HG02970 (cell line): ENCODE results near the gene ATRN.
"Not testable (repeated sequence)": the region's sequence is repeated elsewhere in the genome, so short reads cannot be mapped to it uniquely, and the experiment has no call there.

Experiments
- ATAC-seq: cut with Tn5 transposase; IDR thresholded peaks from one replicate; pipeline ENCODE4 v1.9.1; 2021; ENCODE audit warnings: mild to moderate bottlenecking, moderate library complexity, moderate number of reproducible peaks; ENCODE audit not compliant: unreplicated experiment, low FRiP score

Gene ATRN

DNA sequence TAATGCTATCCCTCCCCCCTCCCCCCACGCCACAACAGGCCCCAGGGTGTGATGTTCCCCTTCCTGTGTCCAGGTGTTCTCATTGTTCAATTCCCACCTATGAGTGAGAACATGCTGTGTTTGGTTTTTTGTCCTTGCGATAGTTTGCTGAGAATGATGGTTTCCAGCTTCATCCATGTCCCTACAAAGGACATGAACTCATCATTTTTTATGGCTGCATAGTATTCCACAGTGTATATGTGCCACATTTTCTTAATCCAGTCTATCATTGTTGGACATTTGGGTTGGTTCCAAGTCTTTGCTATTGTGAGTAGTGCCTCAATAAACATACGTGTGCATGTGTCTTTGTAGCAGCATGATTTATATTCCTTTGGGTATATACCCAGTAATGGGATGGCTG is 41.4 kb downstream of the ATRN start:
- not testable (repeated sequence) for ATAC-seq

DNA sequence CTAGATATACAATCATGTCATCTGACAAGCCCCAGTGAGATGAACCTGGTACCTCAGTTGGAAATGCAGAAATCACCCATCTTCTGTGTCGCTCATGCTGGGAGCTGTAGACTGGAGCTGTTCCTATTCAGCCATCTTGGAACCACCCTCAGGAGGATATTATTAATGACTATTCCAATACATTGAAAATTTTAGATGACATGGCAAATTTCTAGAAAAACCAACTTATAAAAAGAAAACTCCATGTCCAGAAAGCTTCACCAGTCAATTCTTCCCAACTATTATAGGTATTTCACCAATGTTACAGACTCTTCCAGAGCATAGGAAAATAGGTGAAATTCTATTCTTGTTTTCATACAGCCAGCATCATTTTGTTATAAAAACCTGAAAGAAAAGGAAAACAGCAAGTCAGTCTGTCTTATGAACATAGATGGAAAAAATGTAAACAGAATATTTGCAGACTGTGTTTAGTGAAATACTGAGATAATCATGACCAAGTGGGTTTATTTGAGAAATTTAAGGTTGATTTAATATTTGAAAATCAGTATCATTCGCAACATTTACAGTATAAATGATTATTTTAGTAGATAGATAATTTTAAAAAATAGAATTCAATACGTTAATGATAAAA is 43.3 kb downstream of the ATRN start:
- ATAC-seq: no peak

DNA sequence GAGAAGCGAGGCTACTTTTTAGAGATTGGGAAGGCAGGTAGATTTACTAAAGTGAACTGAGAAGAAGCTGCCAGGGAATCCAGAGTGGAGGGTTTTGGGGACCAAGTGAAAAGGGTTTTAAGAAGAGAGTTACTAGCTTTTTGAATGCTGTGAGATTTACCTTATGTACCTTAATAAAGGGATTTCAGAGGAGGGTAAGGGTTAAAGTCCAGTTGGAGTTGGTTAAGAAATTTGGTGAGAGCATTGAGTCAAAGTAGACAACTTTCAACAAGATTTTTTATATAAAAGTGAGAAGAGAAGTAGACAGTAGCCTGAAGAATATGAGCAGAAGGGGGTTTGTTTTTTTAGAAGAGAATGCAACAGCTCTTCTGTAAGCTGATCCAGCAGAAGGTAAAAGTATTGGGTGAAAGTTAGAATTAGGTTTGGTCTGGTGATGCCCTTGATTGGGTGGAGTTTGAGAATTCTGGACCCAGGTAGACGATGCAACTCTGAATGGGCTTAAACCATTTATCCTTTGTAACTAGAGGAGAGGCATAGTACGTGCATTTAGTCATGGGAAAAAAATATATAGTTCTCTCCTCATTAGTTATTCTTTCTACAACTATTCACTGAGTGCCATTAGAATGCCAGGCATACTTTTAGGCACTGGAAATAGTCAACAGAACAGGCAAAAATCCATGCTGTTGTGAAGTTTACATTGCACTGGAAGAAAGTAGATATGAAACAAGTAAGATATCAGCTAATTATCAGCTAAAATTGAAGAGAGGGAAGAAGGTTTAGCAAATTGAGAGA is 44.8 kb downstream of the ATRN start:
- no peak for ATAC-seq

DNA sequence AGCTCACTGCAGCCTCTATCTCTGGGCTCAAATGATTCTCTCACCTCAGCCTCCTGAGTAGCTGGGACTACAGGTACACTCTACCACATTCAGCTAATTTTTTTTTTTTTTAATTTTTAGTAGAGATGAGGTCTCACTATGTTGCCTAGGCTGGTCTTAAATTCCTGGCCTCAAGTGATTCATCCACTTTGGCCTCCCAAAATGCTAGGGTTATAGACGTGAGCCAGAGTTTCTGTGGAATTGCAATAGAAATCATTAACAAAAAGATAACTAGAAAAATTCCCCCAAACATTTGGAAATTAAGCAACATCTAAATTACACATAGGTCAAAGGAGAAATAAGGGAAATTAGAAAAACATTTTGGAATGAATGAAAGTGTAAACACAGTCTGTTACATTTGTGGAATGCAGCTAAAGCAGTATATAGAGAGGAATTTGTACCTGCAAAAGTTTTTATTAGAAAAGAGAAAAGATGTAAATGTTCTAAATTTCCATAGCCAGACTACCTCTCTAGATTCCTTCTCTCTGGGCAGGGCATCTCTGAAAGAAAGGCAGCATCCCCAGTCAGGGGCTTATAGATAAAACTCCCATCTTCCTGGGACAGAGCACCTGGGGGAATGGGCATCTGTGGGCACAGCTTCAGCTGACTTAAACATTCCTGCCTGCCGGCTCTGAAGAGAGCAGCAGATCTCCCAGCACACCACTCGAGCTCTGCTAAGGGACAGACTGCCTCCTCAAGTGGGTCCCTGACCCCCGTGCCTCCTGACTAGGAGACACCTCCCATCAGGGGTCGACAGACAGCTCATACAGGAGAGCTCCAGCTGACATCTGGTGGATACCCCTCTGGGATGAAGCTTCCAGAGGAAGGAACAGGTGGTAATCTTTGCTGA is 51.3 kb downstream of the ATRN start:
- ATAC-seq: no peak

DNA sequence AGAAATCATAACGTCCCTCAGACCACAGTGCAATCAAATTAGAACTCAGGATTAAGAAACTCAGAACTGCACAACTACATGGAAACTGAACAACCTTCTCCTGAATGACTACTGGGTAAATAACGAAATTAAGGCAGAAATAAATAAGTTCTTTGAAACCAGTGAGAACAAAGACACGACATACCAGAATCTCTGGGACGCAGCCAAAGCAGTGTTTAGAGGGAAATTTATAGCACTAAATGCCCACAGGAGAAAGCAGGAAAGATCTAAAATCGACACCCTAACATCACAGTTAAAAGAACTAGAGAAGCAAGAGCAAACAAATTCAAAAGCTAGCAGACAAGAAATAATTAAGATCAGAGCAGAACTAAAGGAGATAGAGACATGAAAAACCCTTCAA is 53.9 kb downstream of the ATRN start:
- ATAC-seq: not testable (repeated sequence)

DNA sequence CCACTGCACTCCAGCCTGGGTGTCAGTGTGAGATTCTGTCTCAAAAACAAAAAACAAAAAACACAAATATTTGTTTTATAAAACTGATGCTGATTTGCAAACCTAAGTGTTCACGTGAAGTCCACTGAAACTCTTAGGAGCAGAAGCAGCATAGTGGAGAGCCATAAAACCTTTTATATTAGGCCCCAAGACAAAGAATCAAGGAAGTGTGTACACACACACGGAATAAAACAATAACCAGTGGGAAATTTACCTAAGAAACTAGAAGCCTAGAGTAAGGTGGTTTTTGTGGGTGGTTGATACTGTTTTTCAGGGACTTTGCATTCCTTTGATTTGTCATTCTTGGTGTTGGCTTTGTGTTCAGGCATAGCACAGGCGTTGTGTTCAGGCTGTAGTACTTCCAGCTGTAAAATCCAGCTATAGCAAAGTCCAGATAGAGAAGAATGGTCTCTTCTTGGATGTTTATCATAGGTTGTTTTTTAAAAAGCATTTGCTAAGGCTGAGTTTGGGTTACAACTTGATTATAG is 61.3 kb downstream of the ATRN start:
- ATAC-seq: no peak

DNA sequence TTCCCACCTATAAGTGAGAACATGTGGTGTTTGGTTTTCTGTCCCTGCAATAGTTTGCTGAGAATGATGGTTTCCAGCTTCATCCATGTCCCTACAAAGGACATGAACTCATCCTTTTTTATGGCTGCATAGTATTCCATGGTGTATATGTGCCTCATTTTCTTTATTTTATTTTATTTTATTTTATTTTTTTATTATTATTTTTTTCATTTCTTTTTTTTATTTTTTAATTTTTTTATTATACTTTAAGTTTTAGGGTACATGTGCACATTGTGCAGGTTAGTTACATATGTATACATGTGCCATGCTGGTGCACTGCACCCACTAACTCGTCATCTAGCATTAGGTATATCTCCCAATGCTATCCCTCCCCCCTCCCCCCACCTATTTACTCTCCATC is 66.9 kb downstream of the ATRN start:
- ATAC-seq: not testable (repeated sequence)

DNA sequence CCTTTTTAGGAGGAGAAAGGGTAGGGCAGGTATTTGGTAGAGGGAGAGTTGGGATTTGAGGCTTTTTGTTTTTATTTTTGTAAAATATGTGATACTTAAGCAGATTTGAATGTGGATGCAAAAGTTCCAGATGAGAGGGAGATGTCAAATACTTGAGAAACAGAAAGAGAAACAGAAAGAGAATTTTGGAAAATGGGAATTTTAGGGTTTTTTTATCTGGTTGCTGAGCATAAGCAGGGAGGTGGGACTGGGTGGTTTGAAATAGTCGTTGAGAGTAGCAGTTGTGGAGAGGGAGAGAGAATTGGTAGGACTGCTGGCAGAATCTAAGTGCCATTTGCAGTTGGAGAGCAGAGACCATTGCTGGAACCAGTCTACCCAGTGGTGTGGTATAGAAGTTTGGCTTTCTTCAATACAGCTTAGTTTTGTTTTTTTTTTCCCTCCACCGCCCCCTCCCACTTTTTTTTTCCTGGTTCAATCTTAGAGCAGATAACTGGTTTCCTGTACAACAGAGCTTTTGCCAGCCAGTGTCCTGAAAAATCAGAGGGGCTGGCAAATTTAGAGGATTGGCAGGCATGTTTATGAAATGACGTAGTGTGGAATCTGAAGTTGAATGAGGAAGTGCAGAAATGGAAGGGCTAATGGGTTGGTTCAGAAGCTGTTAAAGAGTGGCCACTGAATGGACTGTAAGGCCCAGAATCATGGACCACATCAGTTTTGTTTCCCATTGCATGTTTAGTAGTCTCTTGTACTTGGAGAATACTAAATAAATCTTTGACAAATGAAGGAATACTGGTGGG is 68.7 kb downstream of the ATRN start:
- ATAC-seq: no peak

DNA sequence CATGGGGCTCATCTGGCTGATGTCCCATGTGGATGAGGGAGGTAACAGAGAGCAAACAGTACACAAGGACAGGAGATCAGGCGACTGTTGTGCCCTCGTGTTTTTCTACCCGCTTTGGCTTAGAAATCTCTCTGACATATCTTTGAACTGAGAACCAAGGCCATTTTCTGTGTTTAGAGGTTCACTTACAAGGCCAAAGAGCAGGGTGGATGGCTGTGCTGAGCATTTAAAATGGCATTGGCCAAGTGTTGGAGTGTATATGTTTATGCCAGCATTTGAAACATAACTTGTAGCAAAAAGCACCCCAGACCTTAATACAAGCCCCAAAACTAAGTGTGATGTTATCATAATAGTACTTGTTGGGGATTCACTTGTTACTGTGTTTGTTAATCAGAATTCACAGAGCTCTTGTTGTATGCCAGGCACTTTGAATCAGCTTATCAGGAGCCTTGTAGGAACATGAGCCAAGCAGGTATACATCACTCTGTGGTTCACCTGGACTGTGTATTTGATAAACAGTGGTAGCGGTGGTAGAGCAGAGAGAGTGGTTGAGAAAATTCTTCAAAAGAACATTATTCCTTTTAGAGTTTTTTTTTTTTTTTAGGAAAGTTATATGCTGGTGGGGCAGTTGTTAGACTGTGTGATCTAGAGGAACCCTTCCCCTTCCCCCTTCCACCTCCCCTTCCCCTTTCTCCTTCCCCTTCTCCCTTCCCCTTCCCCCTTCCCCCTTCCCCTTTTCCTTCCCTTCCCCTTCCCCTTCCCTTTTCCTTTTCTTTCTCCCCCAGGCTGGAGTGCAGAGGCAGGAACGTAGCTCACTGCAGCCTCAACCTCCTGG is 71.3 kb downstream of the ATRN start:
- ATAC-seq: no peak

DNA sequence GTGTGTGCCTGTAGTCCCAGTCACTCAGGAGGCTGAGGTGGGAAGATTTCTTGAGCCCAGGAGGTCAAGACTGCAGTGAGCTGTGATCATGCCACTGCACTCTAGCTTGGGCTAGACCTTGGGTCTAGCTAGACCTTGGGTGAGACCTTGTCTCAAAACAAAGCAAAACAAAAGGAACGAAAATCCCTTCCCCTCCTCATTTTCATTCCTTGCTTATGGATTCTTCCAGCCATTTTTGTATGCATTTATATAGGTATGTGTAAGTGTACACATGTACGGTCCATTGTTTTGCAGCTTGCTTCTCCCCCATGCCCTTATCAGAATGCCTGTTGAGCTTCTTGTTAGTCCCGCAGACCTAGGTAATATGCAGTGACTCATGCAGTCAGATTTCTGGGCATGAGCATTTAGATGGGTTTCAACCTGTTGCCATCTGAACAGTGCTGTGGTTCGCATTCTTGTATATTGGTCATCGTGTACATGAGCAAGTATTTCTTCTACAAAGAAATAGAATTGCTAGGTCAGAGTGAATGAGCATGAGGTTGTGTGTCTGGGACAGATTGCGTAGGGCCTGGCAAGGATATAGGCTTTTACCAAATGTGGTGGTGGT is 73.2 kb downstream of the ATRN start:
- ATAC-seq: no peak

DNA sequence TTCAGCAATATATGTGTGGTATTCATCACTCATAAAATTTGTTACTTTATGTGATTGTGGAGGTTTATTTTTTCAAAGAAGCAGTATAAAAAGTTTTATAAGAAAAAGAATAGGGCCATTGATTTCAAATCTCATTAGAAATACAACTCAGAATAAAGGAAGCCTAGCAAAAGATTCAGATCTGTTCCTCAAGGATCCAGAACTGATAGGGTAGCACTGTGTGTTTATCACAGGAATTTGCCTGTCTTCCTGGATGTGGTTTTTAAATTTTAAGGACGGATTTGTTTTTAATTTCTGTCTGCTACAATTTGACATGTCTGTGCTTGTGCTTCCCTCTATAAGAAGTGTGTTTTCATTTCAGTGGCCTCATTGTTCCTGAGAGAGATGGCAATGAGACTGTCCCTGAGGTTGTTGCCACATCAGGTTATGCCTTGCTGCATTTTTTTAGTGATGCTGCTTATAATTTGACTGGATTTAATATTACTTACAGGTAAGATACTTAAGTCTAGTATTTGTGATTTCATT is 74.6 kb downstream of the ATRN start:
- no peak for ATAC-seq

DNA sequence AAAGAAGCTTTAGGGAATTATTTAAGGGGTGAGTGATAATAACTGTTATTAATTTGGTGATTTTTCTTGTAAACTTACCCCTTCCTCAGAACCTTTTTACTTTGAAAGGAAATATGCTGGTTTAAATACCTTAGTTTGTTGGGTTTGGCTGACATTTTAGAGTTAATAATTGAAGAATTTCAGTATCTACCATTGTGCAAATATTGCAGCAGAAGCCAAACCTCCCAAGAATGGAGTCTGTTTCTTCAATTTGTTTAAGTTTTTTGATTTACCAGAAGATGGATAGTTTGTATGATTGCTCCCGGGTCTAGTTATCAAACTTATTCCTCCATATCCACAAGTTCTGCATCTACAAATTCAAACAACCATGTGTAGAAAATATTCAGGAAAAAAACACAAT is 77.1 kb downstream of the ATRN start:
- ATAC-seq: no peak

DNA sequence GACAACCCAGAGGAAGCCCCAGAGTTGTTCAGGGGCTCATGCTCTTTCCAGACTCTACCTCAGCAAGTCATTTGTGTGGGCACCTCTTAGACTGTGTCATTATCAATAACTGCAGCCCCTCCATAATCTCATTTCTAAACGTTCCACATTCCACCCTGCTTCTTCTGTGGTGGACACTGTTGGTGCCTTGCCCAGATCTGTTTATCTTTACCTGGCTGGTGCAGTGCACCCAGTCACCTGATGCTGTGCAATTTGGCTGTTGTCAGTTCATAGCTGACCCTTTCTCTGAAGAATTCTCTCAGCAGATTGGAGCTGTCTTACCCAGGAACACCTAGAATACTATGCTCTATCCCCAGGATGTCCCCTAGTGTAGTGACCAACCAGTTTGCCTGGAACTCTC is 80.0 kb downstream of the ATRN start:
- ATAC-seq: no peak

DNA sequence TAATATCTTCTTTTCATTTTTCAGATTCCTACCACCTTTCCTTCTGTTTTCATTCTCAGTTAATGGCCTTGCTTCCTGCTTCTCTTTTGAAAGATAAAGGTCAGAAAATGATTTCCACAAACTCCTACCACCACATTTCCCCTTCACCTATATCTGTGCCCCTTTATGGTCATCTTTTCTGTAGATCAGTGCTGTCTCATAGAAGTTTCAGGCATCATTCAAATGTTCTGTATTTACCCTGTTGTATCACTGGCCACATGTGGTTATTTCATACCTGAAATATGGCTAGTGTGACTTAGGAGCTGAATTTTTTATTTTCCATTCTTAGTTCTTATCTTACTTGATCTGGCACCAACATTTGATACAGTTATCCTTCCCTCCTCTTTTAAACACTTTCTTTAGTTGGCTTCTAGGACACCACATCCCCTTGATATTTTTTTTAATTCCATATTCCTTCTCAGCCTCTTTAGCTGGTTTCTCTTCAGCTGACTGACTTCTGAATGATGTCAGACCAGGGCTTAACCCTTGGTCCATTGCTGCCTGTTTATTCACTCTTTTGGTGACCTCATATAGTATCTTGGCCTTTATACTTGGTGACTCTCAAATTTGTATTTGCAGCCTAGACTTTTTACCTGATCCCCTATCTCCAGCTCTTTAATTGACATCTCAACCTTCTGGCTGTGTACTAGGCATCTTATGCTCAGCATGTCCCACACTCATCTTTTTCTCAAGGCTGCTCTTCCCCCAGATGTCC is 81.0 kb downstream of the ATRN start:
- no peak for ATAC-seq

DNA sequence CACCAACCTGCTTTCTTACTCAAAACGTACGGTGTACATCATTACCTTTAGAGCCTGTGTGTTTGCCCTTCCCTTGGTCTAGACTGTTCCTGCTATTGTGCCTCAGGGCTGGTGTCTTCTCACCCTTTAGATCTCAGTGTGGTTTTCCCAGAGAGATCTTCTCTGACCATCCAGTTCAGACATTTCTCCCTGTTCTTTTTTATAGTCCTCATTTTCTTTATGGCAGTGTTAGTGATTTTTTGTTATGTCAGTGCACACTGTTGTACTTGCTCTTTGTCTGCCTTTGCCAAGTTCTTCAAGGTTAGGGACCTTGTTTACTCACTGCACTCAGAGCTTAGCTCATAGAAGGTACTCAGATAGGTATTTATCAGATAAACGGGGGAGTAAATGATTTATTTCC is 82.8 kb downstream of the ATRN start:
- no peak for ATAC-seq

DNA sequence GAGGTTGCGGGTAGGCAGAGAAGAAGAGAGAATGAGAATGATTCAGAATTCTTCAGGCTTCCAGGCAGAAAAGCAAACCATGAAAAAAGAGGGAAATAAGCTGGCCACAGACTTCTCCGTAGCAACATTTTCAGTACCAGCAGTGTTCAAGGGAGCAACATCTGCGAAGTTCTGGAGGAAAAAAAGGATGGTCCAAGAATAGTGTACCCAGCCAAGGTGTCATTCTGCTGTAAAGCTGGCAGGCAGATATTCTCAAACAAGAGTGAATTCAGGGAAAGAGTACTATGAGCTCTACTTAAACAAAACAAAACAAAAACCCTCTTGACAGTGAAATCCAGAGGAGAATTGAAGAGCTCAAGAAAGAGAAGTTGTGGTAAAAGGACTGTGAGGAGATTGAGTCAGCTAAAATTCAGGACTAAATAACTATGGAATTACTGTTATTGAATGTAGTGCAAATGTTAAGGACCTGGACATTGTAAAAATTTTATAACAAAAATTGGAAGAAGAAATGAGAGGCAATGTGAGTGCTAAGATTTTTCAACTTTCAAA is 86.5 kb downstream of the ATRN start:
- no peak for ATAC-seq

DNA sequence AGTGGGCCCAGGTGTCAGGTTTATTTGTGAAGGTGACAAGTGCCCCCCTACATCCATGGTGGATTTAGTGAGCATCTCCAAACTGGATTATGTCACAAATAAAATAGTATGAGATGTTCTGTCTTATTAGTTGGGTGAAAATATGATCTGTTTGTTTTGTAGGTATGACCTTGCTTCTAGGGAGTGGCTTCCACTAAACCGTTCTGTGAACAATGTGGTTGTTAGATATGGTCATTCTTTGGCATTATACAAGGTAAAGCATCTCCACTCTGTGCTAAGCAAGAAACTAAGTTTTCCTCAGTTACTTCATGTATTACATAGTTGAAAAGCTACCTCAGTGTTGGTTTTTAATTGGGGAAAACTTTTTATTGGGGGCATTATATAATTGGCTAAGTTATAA is 88.4 kb downstream of the ATRN start:
- ATAC-seq: no peak

DNA sequence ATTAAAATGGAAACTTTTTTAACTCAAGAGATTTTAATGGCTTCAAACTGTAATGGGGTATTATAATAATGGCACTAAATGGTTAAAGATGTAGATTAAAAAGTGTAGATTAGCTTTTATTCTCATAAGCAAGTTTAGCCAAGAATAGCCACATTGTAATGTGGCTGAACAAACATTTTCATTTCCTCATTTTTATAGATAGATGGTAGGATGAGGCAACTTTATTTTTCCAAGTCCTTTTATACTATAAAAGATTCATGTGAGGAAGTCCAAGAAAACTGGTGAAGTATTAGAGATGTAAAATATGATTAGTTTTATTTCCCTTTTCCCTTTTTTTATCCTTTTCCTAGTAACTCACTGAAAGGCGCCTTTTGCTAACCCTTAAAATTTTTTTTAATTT is 88.8 kb downstream of the ATRN start:
- ATAC-seq: no peak
